HTERT RPE-1 (cell line): Measurements from ENCODE around the gene ADCY1.

Experiments
- in situ Hi-C: fragments of 300-500 bp; cut with MboI; formaldehyde crosslinking; loops from 4 replicates; pipeline ENCODE4 v1.14.3; 2020; ENCODE audit warnings: low sequenced_read_pairs

Gene ADCY1

DNA sequence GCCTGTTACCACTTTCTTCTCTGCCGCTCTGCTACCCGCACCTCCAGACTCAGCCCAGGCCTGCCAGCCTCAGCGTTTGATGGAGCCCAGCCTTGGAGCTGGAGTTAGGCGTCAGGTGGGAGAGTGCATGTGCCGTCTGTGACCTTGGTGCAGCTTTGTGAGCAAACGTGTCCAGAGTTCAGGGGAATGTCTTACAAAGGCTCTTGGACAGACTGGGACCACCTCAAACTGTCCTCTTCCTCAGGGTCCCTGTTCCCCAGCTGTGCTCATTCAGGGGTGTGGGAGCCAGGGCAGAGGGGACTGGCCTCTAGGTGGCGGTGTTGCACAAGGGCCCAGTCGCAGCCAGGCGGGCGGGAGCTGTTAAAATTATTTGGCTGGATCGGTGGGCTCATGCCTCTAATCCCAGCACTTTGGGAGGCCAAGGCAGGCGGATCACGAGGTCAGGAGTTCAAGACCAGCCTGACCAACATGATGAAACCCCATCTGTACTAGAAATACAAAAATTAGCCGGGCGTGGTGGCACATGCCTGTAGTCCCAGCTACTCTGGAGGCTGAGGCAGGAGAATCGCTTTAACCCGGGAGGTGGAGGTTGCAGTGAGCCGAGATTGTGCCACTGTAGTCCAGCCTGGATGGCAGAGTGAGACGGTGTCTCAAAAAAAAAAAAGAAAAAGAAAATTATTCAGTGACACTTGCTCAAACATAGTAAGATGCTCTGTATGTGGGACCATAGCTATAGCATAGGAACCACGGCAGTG is 89.2 kb downstream of the ADCY1 start:
- in situ Hi-C loops: no loop called here

DNA sequence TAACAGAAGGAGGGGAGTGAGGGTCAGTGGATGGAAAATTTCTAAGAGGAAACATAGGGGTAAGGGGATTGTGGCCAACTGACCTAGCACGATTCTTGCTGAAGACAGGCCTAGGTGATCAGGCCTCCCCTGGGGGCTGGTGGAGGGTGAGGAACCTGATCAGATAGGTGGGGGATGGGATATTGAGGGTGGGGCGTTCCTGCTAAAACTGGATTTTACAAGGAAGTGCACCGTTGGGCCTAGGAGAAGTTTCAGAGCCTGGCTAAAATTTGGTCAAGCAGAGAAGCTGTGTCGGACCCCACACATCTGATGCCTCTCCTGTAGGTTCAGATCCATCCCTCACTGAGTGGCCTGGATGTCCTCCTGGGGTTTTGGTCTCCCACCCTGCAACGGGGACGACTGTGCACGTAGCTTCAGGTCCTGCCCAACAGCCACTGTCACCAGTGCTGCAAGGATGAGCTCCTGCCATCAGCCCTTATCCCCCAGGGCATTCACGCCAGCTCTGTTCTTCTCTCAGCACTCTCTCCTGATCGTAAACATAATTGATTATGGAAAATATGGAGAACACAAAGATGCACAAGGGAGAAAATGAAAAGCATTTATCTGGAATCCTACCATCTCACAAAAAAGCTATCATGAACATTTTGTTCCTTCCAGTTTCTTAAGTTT is 89.9 kb downstream of the ADCY1 start:
- in situ Hi-C loops: no loop called here

DNA sequence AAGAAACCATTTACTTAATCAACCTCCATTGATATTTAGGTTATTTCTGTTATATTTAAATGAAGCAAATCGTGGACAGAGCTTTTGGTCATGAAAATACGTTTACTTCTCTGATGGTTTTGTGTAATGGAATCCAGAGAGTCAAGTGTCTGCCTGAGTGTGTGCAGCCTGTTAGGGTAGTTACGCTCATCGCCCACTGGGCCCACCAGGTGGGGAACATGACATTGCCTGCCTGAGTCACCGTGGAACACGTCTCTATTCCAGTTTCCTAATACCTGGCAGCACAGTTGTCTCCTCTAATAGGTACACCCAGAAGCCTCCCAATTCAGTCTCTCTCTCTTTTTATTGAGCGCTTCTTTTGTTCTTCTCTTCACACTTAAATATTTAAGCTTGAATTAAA is 91.0 kb downstream of the ADCY1 start:
- in situ Hi-C loops: no loop called here

DNA sequence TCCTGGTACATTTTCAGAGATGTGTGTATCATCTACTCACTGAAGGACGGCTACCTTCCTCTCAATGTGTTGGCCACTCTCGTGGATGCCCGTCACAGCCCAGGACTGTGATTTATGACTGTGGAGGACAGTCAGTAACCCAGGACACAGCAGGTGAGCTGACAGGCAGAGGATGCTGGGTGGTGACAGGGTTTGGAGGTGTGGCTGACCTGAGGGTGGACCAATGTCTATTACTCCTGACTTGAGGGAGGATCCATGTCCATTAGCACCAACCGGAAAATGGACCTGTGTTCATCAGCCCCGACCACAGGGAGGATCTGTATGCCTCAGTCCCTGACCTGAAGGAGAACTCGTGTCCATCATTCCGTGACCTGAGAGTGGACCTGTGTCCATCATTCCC is 96.1 kb downstream of the ADCY1 start:
- in situ Hi-C loops: no loop called here

DNA sequence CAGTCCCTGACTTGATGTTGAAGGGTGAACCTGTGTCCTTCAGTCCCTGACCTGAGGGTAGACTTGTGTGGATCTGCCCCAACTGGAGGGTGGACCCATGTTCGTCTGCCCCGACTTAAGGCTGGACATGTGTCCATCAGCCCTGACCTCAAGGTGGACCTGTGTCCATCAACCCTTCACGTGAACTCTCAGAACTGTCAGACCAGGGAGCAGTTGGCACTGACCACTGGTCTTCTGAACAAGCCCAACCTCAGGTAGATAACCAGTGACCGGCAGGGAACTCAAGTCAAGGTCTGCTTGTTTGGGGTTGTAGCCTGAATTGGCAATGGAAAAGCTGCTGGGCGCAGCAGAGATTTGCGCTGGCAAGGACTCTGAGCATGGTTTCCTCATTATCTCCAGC is 96.5 kb downstream of the ADCY1 start:
- in situ Hi-C loops: no loop called here

DNA sequence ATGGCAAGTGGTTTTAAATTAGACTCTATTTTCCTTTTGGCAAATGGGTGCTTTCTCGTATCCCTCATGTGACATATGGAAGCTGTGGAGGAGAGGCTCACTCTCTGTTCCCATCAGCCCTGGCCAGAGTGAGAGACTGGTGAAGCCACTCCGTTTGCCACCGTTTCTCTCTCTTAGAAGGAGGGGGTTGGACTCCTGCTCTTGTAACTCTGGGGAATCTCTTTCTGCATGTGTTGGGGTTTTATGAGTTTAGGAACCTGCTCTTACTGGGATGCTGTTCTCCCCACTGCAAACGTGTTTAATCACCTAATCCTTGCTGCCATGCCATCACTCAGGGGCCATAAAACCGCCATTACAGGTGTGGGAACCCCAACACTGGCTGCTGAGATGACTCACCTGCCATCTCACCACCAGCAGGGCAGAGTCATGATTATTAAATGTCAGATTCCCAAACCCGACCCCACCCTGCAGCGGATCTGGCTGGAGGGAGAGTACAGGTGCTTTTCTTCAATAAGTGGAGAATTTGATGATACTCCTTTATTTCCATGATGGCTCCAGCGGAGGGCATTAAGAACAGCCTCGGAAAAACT is 103.2 kb downstream of the ADCY1 start:
- in situ Hi-C loops: no loop called here

DNA sequence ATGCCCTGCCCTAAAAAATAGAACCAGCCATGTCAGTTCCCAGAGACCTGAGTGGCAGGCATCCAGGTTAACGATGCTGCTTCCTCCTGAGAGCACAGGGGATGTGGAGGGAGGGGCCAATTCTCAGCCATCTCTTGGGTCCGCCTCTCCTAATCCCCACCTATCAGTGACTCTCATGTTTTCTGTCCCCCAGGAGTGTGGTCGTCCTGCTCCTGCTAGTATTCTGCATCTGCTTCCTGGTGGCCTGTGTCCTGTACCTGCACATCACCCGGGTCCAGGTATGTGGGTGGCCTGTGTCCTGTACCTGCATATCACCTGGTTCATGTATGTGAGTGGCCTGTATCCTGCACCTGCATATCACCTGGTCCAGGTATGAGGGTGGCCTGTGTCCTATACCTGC is 105.3 kb downstream of the ADCY1 start:
- in situ Hi-C loops: no loop called here

DNA sequence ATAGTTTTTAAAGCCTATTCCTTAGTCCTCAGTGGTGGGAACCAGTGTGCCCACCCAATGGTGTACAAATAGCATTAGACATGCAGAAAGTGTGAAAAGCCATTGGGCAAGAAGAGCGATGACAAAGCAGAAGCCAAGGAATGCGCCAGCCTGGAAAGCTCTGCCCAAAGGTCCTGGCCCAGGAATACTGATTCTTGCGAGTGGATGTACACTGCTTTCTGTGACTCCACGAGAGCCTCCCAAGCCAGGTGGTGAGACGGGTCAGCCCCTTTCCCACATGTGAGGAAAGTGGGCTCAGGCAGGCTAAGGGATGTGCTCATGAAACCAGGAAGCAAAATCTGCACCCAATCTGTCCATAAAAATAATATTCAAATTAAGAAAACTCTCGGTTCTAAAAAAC is 106.6 kb downstream of the ADCY1 start:
- in situ Hi-C loops: no loop called here

DNA sequence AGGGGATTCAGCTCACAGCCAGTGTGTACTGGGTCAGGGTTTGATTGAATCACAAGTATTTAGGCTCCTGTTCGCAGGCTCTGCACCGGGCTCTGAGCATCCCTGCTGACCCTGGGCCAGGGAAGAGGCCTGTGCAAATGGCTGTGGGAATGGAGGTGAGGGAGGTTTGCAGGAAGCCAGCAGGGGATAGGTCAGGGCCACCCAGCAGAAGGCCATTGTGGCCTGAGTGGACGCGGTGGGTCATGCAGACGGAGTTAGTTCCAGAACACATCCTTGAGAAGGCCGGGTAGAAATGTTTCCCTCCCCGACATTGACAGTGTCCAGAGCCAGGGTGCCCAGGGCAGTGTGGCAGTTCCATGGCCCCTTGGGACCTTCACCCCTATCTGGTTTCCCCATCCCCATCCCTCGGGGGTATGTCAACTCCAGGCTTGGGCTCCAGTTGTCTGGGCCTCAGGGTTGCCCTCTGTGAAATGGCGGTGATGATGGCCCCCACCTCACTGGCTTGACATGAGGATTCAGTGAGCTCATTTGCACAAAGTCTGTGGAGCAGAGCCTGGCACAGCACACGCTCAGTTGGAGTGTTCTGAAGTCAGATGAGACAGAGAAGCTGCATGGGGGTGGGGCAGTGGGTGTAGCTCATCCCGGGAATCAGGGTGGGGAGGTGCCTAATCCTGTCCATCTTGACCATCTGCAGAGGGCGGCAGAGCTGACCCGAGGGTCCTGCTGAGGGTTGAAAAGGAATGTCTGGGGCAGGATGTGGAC is 107.6 kb downstream of the ADCY1 start:
- in situ Hi-C loops: no loop called here

DNA sequence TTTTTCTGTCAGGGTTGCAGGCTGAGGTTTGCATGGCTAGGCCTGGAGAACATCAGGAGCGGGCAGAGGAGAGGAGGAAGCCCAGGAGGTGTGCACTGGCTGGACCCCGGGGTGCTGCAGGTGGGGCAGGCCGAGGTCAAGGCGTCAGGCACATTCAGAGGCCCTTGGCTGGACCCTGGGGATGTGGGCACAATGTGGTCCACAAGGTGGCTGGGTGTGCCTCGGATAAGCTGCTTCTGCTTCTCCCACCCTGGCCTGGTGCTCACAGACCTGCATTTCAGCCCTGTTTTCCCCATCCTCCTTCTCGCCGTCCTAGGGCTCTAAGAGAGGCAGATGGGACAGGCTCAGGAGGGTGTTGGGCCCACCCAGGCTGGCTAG is 108.2 kb downstream of the ADCY1 start:
- in situ Hi-C loops: no loop called here

DNA sequence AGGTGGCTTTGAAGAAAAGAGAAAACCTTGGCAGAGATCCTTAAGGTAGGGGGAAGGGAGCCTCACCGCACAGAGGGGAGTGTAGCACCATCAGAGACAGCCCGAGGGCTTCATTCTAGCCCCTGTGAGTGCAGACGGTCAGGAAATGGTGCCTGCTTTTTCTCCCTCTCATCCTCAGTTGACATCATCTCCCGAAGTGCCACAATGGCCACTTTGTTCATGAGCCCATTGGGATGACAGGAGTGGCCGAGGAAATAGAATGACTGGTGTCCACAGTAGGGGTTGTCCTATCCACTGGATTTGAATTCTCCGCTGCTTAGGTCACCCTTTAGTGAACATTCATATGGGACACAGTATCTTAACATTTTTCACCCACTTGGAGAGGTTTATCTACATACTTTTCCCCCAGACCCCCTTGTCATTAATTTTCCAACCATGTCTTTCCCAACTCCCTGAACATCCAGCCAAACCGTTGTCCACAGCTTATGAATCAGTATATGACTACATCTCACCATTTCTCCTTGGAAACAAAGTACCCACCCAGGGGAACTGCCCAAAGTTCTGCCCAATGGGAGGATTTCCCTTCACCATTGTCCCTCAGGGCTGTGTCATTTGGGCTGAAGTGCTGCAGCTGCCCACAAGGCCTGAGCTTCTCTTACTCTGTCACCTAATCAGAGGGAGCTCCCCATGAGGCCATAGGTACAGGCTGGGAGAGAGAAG is 108.8 kb downstream of the ADCY1 start:
- in situ Hi-C loops: no loop called here

DNA sequence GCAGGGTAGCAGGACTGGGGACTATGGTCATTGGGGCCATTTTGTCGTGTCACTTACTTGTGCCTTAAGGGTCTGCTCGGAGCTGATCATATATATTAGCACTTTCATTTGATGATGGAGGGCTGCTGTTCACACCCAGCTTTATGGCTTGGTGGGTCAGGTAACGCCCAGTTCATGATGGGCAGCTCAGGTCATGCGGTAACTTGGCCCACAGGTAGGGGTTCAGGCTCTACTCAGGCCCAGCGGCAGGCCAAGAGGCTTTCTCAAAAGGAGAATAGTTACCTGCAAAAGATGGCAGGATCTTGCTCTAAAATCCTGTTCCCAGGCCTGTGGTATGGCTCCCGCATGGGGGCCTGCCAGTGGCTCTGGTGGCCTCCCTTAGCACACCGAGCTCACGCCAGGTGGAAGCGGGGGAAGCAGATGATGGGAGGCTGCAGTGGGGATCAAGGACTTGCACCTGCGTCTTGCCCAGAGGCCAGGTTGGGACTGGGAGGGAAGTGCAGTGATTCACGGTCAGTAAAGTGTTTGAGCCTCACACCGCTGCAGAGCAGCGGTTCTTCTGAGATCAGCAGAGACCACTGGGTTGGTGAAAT is 109.5 kb downstream of the ADCY1 start:
- in situ Hi-C loops: no loop called here

DNA sequence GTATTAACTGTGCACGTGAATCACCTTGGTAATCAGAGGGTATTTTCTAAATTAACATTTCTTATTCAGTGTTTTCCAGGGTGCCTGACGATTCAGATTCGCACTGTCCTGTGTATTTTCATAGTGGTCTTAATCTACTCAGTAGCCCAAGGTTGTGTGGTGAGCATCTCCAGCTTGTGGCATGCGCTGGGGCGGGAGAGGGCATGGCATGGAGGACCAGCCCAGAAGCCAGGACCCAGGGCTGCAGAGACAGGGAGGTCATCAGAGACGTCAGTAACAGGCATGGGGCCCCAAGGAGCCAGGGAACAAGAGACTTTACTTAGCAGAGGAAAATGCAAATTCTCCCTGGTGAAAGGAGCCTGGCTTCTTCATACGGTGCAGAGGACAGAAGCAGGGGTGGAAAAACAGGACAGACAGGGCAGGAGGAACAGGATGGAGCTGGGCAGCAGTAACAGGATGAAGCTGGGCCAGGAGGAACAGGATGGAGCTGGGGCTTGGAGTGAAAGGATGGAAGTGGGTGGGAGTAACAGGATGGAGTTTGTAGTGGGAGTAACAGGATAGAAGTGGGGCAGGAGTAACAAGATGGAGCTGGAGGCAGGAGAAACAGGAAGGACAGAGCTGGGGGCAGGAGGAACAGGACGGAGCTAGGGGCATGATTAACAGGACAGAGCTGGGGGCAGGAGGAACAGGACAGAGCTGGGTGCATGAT is 110.9 kb downstream of the ADCY1 start:
- in situ Hi-C loops: no loop called here

DNA sequence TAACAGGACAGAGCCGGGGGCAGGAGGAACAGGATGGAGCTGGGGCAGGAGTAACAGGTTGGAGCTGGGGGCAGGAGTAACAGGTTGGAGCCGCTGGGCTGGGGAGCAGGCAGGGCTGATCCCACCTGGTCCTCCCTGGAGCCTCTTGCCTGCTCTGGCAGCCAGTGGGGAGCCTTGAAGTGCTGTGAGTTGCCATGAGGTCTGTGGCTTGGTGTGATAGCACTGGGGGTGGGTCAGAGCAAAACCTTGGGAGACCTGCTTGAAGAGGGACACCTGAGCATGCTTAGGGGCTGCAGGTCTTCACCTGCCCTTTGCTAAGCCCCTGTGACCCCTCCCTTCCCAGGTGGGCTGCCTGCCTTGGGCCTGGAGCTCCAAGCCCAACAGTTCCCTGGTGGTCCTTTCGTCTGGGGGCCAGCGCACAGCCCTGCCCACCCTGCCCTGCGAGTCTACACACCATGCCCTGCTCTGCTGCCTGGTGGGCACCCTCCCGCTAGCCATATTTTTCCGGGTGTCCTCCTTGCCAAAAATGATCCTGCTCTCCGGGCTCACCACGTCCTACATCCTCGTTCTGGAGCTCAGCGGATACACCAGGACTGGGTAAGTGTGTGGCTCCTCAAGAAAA is 111.6 kb downstream of the ADCY1 start:
- in situ Hi-C loops: no loop called here

DNA sequence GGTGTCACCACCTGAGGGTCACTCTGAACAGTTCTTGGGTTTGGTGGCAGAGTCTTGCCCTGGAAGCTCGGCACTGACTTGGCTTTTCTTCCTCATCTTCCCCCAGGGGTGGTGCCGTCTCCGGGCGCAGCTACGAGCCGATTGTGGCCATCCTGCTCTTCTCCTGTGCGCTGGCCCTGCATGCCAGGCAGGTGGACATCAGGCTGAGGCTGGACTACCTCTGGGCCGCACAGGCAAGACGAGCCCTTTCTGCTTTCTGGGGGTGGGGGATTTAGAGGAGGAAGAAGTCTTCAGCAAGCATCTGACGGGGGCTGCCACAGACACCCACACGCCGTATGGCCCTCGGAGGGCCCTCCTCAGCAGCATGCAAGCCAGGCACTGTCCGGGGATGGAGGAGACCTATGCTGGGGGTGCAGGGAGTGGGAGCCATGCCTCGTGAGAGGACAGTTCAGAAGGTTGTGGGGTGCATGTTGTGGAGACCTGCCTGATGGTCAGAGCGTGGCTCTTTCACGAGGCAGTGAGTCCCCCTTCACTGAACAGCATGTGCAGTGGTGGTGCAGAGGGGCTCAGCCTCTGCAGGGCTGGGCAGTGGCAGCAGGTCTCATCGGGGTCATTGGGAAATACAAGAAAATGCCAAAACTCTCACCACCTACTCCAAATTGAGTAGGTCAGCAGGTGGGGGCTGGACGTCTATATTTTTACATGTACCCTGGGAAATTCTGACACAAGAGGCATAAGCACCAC is 112.4 kb downstream of the ADCY1 start:
- in situ Hi-C loops: no loop called here

DNA sequence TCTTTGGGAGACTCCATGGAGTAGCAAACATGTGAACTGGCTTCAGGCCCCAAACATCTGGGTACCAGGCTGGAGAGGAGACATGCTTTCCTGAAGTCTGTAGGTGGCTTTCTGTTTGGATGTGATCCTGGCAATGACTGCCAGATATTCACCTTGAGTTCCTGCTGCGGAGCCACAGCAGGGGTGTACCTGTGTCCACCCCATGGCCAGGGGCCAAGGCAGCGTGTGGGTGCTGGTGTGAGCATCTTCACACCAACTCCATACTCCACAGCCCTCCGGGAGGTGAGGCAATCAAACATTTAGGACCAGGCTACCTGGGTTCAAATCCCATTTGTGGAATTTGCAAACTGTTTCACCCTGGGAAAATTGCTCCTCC is 113.0 kb downstream of the ADCY1 start:
- in situ Hi-C loops: no loop called here

DNA sequence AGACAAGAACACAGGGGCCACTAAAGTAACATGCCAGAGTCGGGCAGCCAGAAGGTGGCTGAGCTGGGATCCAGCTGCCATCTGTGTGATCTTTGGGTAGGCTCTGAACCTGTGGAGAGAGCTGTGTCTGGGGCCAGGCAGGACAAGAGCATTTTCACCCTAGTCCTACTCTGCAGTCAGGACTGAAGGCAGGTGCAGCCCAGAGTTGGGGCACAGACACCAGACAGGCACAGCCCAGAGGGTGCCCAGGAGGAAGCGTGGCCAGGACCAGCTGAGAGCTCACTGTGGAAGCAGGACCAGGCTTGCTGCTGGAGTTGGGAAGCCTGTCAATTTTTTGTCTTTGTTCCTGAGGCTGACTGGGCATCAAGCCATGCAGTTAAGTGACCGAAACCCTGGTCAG is 113.6 kb downstream of the ADCY1 start:
- in situ Hi-C loops: no loop called here

DNA sequence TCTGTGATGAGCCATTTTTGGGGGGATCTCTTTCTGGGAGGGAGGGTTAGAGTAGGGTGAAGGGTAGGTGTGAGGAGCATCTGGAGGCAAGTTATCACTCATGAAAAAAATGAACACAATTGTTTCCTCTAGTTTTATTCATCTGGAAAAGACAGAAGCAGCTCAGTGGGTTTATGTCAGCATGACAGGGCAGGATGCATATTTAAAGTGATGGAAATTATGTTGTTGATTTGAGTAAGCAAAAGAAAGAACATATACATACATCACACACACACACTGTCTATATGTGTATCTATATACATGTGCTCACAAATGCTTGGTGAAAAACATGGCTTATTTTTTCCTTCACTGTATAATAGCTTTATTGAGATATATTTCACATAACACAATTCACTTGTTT is 114.2 kb downstream of the ADCY1 start:
- in situ Hi-C loops: no loop called here
